Thyroid gland (tissue), 4 donors: ENCODE results near the gene CCDC7. TPM values are rescaled to one million over a fixed set of nuclear protein-coding genes. Genes with fewer than 3 reads are reported as not detected.
A peak's percentile ranks its signal among the peaks of the same experiment; 100 is the strongest.

Experiments
- DNase-seq, 2 donors: peaks; one replicate each; pipeline ENCODE4 v3.0.0-alpha.2; 2019
- H3K27ac ChIP-seq, 3 donors: fragments of 200-600 bp; sonication (generic); 1 replicate in 2 of 3; 2 replicates in 1 of 3; pipeline ENCODE4 v1.5.1; 2016 to 2019; ENCODE audit warnings: mild to moderate bottlenecking in 1 of 3, moderate library complexity in 1 of 3
- H3K27me3 ChIP-seq: fragments of 200-600 bp; sonication (generic); one replicate; pipeline ENCODE4 v1.5.1; 2019
- H3K36me3 ChIP-seq, 2 donors: fragments of 200-600 bp; sonication (generic); one replicate each; pipeline ENCODE4 v1.5.1; 2016 to 2019
- H3K4me1 ChIP-seq, 2 donors: fragments of 200-600 bp; sonication (generic); one replicate each; pipeline ENCODE4 v1.5.1; 2017 to 2019
- H3K4me3 ChIP-seq, 3 donors: fragments of 200-600 bp; sonication (generic); replicated peaks in 1 of 3; 1 replicate in 2 of 3; 2 replicates in 1 of 3; pipeline ENCODE4 v1.5.1; 2016; ENCODE audit warnings: mild to moderate bottlenecking in 1 of 3
- H3K9me3 ChIP-seq: fragments of 200-600 bp; sonication (generic); one replicate; pipeline ENCODE4 v1.5.1; 2017
- CTCF ChIP-seq, 6 experiments: fragments of 200-600 bp in 3 of 6; fragments of 450-650 bp in 3 of 6; sonication (generic) in 3 of 6; IDR thresholded peaks; one replicate each; pipeline ENCODE4 v1.5.1; 2016 to 2019; ENCODE audit warnings: antibody characterized with exemption in 6 of 6, mild to moderate bottlenecking in 2 of 6, inconsistent platforms in 1 of 6, moderate library complexity in 1 of 6
- POLR2A ChIP-seq, 2 donors: fragments of 450-650 bp; IDR thresholded peaks; one replicate each; pipeline ENCODE4 v1.6.1; 2017; ENCODE audit warnings: antibody characterized with exemption in 2 of 2, mild to moderate bottlenecking in 2 of 2, moderate library complexity in 1 of 2
- WGBS, 2 donors: methylation state at CpG; one replicate each; pipeline ENCODE4 v1.1.5; 2017; 5-methylcytosine and 5-hydroxymethylcytosine counted together
- intact Hi-C: fragments of 100-400 bp; cut with DNase I; formaldehyde crosslinking; loops from one replicate; pipeline ENCODE4 v1.15.1; 2023
- total RNA-seq, 4 donors: library from RNA; depleted of rRNA; stranded (reverse); fragments of >200 nt; gene quantifications; one replicate each; pipeline ENCODE4 v1.2.3, GENCODE V29; 2016

Gene CCDC7
- total RNA-seq, 4 donors from 2014 or later = 41.2 to 69.0 (median 55.2) TPM

GRCh38 chr10:32413513-32413912 is 32.4 kb upstream of the CCDC7 start:
- no peaks in the 10 kb centered on the region for H3K27me3 ChIP-seq
- intact Hi-C loops = no loop called here
- H3K27ac ChIP-seq = no peak overlapping the region
- TF ChIP-seq CTCF (IDR thresholded peaks at IDR 0.05) (no peak), POLR2A (IDR thresholded peaks at IDR 0.05) (no peak)
- no peaks in the 10 kb centered on the region for H3K36me3 ChIP-seq
- DNase-seq = no peak
- H3K4me1 ChIP-seq = peaks cover 8 to 9% of the 10 kb centered on the region in 2 donors
- H3K9me3 ChIP-seq = no peaks in the 10 kb centered on the region
- WGBS, 2 donors = 72 to 94% methylated on average over 2 of the region's 2 CpGs
- no peak overlapping the region for H3K4me3 ChIP-seq

- Histone ChIP-seq H3K9me3 (no peaks in the 10 kb centered on the region), H3K4me3 (no peak overlapping the region), H3K4me1 (peaks cover 8 to 9% of the 10 kb centered on the region in 2 donors), H3K27ac (no peak overlapping the region), H3K27me3 (no peaks in the 10 kb centered on the region), H3K36me3 (no peaks in the 10 kb centered on the region)
- 92 to 97% methylated on average over 2 of the region's 2 CpGs for WGBS, 2 donors
- intact Hi-C loops = no loop called here
- no peak for DNase-seq
- TF ChIP-seq CTCF (IDR thresholded peaks at IDR 0.05) (no peak), POLR2A (IDR thresholded peaks at IDR 0.05) (no peak)
Measured at GRCh38 chr10:32415361-32415760, 30.6 kb upstream of the CCDC7 start.

- peak; percentile 68 for DNase-seq
- intact Hi-C loops = no loop called here
Measured at GRCh38 chr10:32417911-32418547, 27.9 kb upstream of the CCDC7 start.

GRCh38 chr10:32418572-32418971 is 27.4 kb upstream of the CCDC7 start:
- Histone ChIP-seq H3K4me1 (peaks cover 8 to 9% of the 10 kb centered on the region in 2 donors), H3K9me3 (no peaks in the 10 kb centered on the region), H3K4me3 (no peak overlapping the region), H3K27ac (peak overlapping the region; percentile 32 to 59 (median 52)), H3K36me3 (no peaks in the 10 kb centered on the region), H3K27me3 (no peaks in the 10 kb centered on the region)
- intact Hi-C loops = no loop called here
- no peak for DNase-seq
- 81 to 82% methylated on average over 3 of the region's 3 CpGs for WGBS, 2 donors
- TF ChIP-seq POLR2A (IDR thresholded peaks at IDR 0.05) (no peak), CTCF (IDR thresholded peaks at IDR 0.05) (no peak)

More at GRCh38 chr10:32417911-32418547, 27.9 kb upstream of the CCDC7 start:
- 20 to 33% methylated on average over 2 of the region's 2 CpGs for WGBS, 2 donors
- Histone ChIP-seq H3K4me1 (peaks cover 8 to 9% of the 10 kb centered on the region in 2 donors), H3K9me3 (no peaks in the 10 kb centered on the region), H3K4me3 (no peak overlapping the region), H3K36me3 (no peaks in the 10 kb centered on the region), H3K27me3 (no peaks in the 10 kb centered on the region), H3K27ac (peak overlapping the region; percentile 52 to 66 (median 62))
- no peak for TF ChIP-seq CTCF (IDR thresholded peaks at IDR 0.05)
- TF ChIP-seq POLR2A (IDR thresholded peaks at IDR 0.05) = peak in 1 of 2 donors; percentile 19

- 85 to 88% methylated on average over 1 of the region's 1 CpG for WGBS, 2 donors
Measured at GRCh38 chr10:32419615-32420014, 26.3 kb upstream of the CCDC7 start.

More at GRCh38 chr10:32419615-32420014, 26.3 kb upstream of the CCDC7 start:
- no peak for TF ChIP-seq CTCF (IDR thresholded peaks at IDR 0.05)
- no peak for TF ChIP-seq POLR2A (IDR thresholded peaks at IDR 0.05)
- Histone ChIP-seq H3K27me3 (no peaks in the 10 kb centered on the region), H3K27ac (no peak overlapping the region), H3K36me3 (no peaks in the 10 kb centered on the region), H3K4me3 (no peak overlapping the region), H3K9me3 (no peaks in the 10 kb centered on the region), H3K4me1 (peaks cover 8 to 9% of the 10 kb centered on the region in 2 donors)
- intact Hi-C loops = no loop called here
- no peak for DNase-seq
